Measurements from ENCODE around the gene TEX44. TPM values are rescaled to one million over a fixed set of nuclear protein-coding genes. Genes with fewer than 3 reads are reported as not detected.

Gene TEX44
- total RNA-seq, 4 donors from 2014 or later: not detected

GRCh38 chr2:231604685-231605606, 12.3 kb downstream of the TEX44 start:
- Histone ChIP-seq H3K36me3 (no peaks in the 10 kb centered on the region), H3K4me3 (peak overlapping the region; percentile 21 to 64), H3K27ac (peak overlapping the region; percentile 98 to 100 (median 100)), H3K27me3 (no peaks in the 10 kb centered on the region), H3K9me3 (no peaks in the 10 kb centered on the region), H3K4me1 (peaks cover 0 to 68% (median 25%) of the 10 kb centered on the region in 3 donors)
- ATAC-seq: peak; percentile 94
- WGBS, 2 donors (ENCODE audit: low coverage in 1 of 2): 35 to 46% methylated on average over 5 to 11 of the region's 54 CpGs
- TF ChIP-seq CTCF (IDR thresholded peaks at IDR 0.05) (peak in 1 of 4 experiments; percentile 44), EP300 (IDR thresholded peaks at IDR 0.05) (peak; percentile 76), POLR2A (IDR thresholded peaks at IDR 0.05) (peak in 1 of 2 donors; percentile 53), POLR2AphosphoS5 (IDR thresholded peaks at IDR 0.05) (peak; percentile 91)

- WGBS, 2 donors (ENCODE audit: low coverage in 1 of 2): 62 to 80% methylated on average over 1 to 2 of the region's 7 CpGs
- Histone ChIP-seq H3K27ac (peak overlapping the region; percentile 98 to 100 (median 100)), H3K36me3 (no peaks in the 10 kb centered on the region), H3K9me3 (no peaks in the 10 kb centered on the region), H3K4me1 (peaks cover 0 to 68% (median 25%) of the 10 kb centered on the region in 3 donors), H3K27me3 (no peaks in the 10 kb centered on the region), H3K4me3 (peak overlapping the region in 1 of 2 donors; percentile 64)
- ATAC-seq: no peak
- TF ChIP-seq POLR2AphosphoS5 (IDR thresholded peaks at IDR 0.05): no peak
- no peak for TF ChIP-seq CTCF (IDR thresholded peaks at IDR 0.05)
- TF ChIP-seq POLR2A (IDR thresholded peaks at IDR 0.05): no peak
- no peak for TF ChIP-seq EP300 (IDR thresholded peaks at IDR 0.05)
Measured at GRCh38 chr2:231605607-231606091, 13.0 kb downstream of the TEX44 start.

- peak overlapping the region; percentile 82 to 100 (median 98) for H3K27ac ChIP-seq
- 0 to 10% methylated on average over 1 to 2 of the region's 6 CpGs for WGBS, 2 donors (ENCODE audit: low coverage in 1 of 2)
- no peaks in the 10 kb centered on the region for H3K9me3 ChIP-seq
- no peak for ATAC-seq
- H3K4me1 ChIP-seq: peaks cover 0 to 66% (median 35%) of the 10 kb centered on the region in 3 donors
- H3K36me3 ChIP-seq: no peaks in the 10 kb centered on the region
- no peak overlapping the region for H3K4me3 ChIP-seq
- no peaks in the 10 kb centered on the region for H3K27me3 ChIP-seq
- TF ChIP-seq CTCF (IDR thresholded peaks at IDR 0.05) (no peak), POLR2AphosphoS5 (IDR thresholded peaks at IDR 0.05) (no peak), POLR2A (IDR thresholded peaks at IDR 0.05) (no peak), EP300 (IDR thresholded peaks at IDR 0.05) (no peak)
Measured at GRCh38 chr2:231606941-231607340, 14.3 kb downstream of the TEX44 start.

GRCh38 chr2:231611273-231612108, 18.8 kb downstream of the TEX44 start:
- H3K9me3 ChIP-seq: no peaks in the 10 kb centered on the region
- WGBS, 2 donors (ENCODE audit: low coverage in 1 of 2): 42 to 47% methylated on average over 8 of the region's 9 CpGs
- ATAC-seq: peak; percentile 8
- no peaks in the 10 kb centered on the region for H3K27me3 ChIP-seq
- H3K36me3 ChIP-seq: no peaks in the 10 kb centered on the region
- TF ChIP-seq POLR2A (IDR thresholded peaks at IDR 0.05) (no peak), EP300 (IDR thresholded peaks at IDR 0.05) (no peak), POLR2AphosphoS5 (IDR thresholded peaks at IDR 0.05) (no peak), CTCF (IDR thresholded peaks at IDR 0.05) (peak in 3 of 4 experiments; percentile 41 to 55 (median 47))
- H3K27ac ChIP-seq: peak overlapping the region; percentile 90 to 100 (median 98)
- no peak overlapping the region for H3K4me3 ChIP-seq
- peaks cover 5 to 63% (median 38%) of the 10 kb centered on the region in 3 donors for H3K4me1 ChIP-seq
